ENCODE data around the gene MGARP. TPM values are rescaled to one million over a fixed set of nuclear protein-coding genes. Genes with fewer than 3 reads are reported as not detected.

The MGARP gene
- total and polyA plus RNA-seq, 2 donors: 1.1 to 1.5 TPM

DNA sequence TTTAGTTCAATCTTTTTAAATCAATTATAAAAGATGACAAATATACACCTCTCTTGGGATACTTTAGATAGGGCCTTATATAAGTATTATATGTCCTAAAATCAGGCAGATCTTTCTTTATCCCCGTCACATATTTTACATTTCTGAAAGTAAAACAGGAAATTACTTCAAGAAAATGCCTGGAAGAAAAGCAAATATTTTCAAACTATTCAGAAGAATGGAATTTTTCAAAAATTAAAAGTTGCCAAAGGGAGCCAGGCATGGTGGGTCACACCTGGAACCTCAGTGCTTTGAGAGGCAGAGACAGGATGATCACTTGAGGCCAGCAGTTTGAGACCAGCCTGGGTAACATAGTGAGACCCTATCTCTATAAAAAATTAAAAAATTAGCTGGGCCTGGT is 34.4 kb downstream of the MGARP start:
- no peak for DNase-seq (ENCODE audit: extremely low spot score)
- no peak overlapping the region for H3K27ac ChIP-seq (ENCODE audit: low read depth)
- WGBS: 67% methylated on average over 1 of the region's 1 CpG

DNA sequence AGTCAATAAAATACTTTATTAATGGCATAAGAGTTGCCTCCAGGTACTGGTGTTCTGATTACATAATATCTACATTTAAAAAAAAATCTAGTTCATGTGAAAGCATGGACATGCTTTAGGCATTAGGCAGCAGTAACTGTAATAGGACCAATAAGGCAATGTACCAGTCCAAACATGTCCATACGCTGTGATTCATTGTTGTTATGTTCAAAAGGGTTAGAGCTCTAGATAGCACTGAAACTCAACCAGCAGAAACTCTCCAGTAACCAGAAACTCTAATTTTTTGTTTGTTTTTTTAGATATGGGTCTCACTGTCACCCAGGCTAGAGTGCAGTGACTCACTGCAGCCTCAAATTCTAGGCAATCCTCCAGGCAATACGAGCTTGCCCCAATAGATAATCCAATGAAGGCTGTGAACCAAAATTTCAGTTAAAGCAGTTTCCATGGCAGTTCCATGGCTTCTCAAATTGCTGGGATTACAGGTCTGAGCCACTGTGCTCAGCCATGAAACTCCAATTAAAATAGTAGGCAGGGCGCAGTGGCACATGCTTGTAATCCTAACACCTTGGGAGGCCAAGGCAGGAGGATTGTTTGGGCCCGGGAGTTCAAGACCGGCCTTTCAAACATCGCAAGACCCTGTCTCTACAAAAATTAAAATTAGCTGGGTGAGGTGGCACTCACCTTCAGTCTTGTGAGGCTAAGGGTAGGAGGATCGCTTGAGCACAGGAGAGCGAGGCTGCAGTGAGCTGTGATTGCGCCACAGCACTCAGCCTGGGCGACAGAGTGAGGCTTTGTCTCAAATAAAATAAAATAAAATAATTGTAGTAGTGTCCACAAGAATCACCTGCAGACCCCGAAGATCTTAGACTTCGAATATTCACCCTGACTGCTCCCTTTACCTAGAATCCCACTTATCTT is 36.3 kb downstream of the MGARP start:
- no peak overlapping the region for H3K27ac ChIP-seq (ENCODE audit: low read depth)
- no peaks in the 10 kb centered on the region for H3K4me1 ChIP-seq (ENCODE audit: insufficient read depth)
- no peak overlapping the region for H3K4me3 ChIP-seq (ENCODE audit: low read depth, low read length)
- no peaks in the 10 kb centered on the region for H3K36me3 ChIP-seq (ENCODE audit: insufficient read depth)
- 85% methylated on average over 12 of the region's 12 CpGs for WGBS
- DNase-seq (ENCODE audit: extremely low spot score): peak; percentile 48

More for the DNA sequence above, 34.4 kb downstream of the MGARP start:
- Histone ChIP-seq H3K4me1 (ENCODE audit: insufficient read depth) (no peaks in the 10 kb centered on the region), H3K36me3 (ENCODE audit: insufficient read depth) (no peaks in the 10 kb centered on the region), H3K4me3 (ENCODE audit: low read depth, low read length) (no peak overlapping the region)

DNA sequence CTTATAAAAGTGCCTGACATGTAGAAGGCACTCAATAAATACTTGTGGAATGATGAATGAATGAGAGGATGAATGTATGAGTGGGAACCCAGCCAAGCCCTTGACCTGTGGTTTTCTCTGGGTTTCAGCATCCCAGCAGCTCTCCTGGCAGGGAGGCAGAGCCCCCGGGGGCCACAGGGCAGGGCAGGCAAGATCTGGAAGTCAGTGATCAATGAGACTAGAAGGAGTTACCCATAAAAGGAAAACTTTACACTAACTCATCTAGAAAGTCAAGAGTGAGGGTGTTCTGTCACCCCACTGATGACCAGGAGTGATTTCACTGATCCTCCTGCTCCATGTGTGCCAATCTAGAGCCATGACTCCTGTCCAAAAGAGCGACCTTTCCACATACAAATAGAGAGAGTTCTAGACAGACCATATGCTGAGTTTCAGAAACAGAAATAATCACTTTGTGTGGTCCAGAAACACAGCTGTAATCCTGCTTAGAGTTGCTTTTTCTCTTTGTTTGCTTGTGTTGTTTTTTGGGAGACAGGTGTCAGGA is 37.4 kb downstream of the MGARP start:
- Histone ChIP-seq H3K4me3 (ENCODE audit: low read depth, low read length) (no peak overlapping the region), H3K27ac (ENCODE audit: low read depth) (no peak overlapping the region), H3K36me3 (ENCODE audit: insufficient read depth) (no peaks in the 10 kb centered on the region), H3K4me1 (ENCODE audit: insufficient read depth) (no peaks in the 10 kb centered on the region)
- 70% methylated on average over 2 of the region's 2 CpGs for WGBS
- DNase-seq (ENCODE audit: extremely low spot score): no peak

DNA sequence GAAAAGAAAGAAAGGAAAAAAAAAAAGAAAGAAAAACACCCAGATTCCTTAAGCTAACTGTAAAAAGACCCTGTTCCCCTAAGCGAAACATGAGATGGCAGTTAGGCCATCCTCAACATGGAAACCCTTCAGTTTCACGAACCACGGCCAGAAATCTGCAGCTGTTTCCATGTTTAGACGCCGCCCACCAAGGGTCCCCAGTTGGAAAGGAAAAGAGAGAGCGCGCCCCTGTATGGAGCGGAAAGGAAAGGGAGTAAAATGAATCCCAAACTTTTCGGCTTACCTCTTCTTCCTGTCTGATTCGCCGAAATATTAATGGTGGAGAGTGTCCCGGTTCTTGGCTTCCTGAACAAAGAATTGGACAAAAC is 38.3 kb downstream of the MGARP start:
- 95% methylated on average over 12 of the region's 12 CpGs for WGBS
- Histone ChIP-seq H3K36me3 (ENCODE audit: insufficient read depth) (no peaks in the 10 kb centered on the region), H3K27ac (ENCODE audit: low read depth) (no peak overlapping the region), H3K4me1 (ENCODE audit: insufficient read depth) (no peaks in the 10 kb centered on the region), H3K4me3 (ENCODE audit: low read depth, low read length) (no peak overlapping the region)
- DNase-seq (ENCODE audit: extremely low spot score): no peak

DNA sequence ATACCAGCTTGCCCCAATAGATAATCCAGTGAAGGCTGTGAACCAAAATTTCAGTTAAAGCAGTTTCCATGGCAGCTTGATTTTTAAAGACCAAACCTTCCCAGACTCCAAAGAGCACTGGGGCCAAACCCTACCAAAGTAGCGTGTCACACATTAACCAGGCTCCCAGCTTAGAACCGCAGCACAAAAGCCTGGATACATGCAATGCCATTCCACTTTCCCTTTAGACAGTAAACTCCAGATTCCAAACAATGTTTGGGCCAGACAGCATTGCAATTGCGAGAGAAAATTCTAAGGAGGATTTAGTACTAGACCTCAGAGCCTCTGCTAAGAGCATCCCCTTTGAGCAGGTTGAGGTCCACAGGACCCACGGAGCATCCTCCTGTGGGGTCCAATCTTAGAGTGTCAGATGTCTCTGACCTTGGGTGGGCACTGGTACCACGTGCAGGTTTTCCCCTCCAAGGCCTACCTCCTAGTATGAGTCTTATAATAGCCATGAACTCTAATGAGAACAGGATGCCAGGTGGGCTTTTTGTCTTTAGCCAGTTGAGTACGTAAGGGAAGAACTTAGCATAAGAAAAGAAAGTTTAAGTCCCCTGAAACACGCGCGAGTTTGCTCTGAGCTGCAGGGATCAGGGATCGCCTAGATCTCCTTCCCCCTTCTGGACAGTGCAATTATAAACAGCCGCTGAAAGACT is 38.8 kb downstream of the MGARP start:
- WGBS: 89% methylated on average over 11 of the region's 11 CpGs
- no peaks in the 10 kb centered on the region for H3K4me1 ChIP-seq (ENCODE audit: insufficient read depth)

DNA sequence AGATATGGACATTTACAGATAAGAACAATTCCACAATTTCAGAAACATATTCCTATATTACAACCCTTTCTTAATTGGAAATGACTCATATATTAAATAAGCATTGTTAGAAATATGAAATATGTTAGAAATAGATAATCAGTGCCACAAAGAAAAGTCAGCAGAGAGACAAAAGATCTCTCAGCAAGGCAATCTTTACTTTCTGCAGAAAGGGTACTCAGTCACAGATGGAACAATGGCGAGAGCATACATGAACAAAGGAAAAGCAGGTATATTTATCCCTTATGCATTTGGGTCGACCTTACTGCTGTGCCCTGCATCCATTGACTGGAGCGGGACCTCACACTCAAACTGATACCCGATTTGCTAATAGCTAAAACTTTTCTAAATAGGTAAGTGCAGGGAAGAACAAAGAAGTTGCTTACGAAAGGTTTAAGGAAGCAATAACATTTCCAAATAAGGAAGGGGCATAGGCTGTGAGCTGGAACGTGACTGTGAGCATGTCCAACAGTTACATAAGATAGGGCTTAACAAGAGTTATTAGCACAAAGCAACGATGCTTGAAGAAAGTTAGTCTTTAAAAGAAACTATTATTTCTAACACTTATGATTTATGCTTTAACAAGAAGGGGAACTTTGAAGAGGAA is 40.8 kb downstream of the MGARP start:
- 84% methylated on average over 7 of the region's 7 CpGs for WGBS
- H3K4me3 ChIP-seq (ENCODE audit: low read depth, low read length): no peak overlapping the region
- H3K27ac ChIP-seq (ENCODE audit: low read depth): no peak overlapping the region
- no peaks in the 10 kb centered on the region for H3K36me3 ChIP-seq (ENCODE audit: insufficient read depth)
- H3K4me1 ChIP-seq (ENCODE audit: insufficient read depth): no peaks in the 10 kb centered on the region
- no peak for DNase-seq (ENCODE audit: extremely low spot score)

More for the DNA sequence above, 38.8 kb downstream of the MGARP start:
- Histone ChIP-seq H3K4me3 (ENCODE audit: low read depth, low read length) (no peak overlapping the region), H3K27ac (ENCODE audit: low read depth) (no peak overlapping the region), H3K36me3 (ENCODE audit: insufficient read depth) (no peaks in the 10 kb centered on the region)
- no peak for DNase-seq (ENCODE audit: extremely low spot score)

DNA sequence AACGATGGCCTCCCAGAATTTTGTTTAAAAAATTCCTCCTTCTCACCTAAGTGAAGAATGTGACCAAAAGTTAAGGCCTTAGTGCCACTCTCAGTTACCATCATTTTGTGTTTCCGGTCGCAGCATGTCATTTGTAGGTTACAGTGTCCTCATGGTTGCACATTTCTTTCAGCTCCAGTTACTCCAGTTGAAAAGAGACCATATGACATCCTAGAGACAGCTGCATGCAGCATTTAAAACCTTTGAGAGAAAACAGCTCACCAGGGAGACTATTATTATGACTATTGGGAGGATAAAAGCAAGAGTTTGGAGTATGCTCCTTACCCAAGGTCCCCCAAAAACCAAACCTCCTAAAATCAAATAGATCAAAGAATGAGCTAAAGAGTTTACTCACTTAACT is 45.8 kb downstream of the MGARP start:
- no peak overlapping the region for H3K27ac ChIP-seq (ENCODE audit: low read depth)
- H3K36me3 ChIP-seq (ENCODE audit: insufficient read depth): no peaks in the 10 kb centered on the region
- no peaks in the 10 kb centered on the region for H3K4me1 ChIP-seq (ENCODE audit: insufficient read depth)
- no peak overlapping the region for H3K4me3 ChIP-seq (ENCODE audit: low read depth, low read length)
- no peak for DNase-seq (ENCODE audit: extremely low spot score)
- WGBS: 81% methylated on average over 3 of the region's 3 CpGs

DNA sequence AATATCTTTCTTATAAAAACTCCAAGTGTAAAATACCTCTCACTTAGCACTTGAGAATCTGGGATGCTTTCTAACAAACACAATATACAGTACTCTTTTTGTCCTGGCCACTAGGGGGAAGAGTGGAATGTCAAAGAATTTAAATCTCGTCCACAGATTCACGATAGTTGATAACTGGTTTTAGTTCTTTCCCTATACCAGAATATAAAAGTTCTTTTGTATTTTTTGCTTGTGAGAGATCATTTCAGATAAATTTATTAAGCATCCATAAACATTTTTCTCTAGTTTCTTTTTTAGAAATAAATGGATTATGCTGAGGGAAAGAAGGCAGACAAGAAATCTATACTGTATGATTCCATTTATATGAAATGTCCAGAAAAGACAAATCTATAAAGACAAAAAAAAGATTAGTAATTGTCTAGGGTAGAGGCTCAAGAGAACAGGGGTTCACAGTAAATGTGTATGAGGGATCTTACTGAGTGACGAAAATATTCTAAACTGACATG is 50.4 kb downstream of the MGARP start:
- H3K4me1 ChIP-seq (ENCODE audit: insufficient read depth): no peaks in the 10 kb centered on the region
- 33% methylated on average over 3 of the region's 3 CpGs for WGBS

DNA sequence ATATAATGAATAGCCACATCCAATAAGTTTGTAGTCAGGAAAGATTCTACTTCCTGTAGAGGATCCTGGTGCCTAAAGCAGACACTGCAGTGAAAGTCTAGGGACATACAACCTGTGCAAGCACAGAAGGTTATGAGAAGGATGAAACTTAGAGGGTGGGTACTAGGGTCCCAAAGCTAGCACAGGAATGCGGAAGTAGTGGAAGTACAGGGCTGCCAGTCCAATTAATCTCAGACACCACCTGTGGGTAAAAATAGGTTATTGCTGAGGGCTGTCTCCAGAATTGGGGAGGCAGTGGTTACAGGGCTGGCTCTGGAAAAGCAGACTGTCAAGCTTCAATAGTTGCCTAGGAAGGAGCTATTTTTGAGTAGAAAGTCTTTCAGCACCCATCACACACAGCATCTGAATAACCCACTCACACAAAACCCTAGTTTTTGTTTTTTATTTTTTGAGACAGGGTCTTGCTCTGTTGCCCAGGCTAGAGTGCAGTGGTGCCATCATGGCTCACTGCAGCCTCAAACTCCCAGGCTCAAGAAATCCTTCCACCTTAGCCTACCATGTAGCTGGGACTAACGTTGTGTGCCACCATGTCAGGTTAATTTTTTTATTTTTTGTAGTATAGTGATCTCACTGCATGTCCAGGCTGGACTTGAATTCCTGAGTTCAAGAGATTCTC is 52.2 kb downstream of the MGARP start:
- H3K4me3 ChIP-seq (ENCODE audit: low read depth, low read length): no peak overlapping the region
- H3K27ac ChIP-seq (ENCODE audit: low read depth): no peak overlapping the region
- DNase-seq (ENCODE audit: extremely low spot score): no peak
- H3K4me1 ChIP-seq (ENCODE audit: insufficient read depth): no peaks in the 10 kb centered on the region
- H3K36me3 ChIP-seq (ENCODE audit: insufficient read depth): no peaks in the 10 kb centered on the region
- 58% methylated on average over 2 of the region's 2 CpGs for WGBS

More for the DNA sequence above, 50.4 kb downstream of the MGARP start:
- Histone ChIP-seq H3K4me3 (ENCODE audit: low read depth, low read length) (no peak overlapping the region), H3K36me3 (ENCODE audit: insufficient read depth) (no peaks in the 10 kb centered on the region), H3K27ac (ENCODE audit: low read depth) (no peak overlapping the region)
- DNase-seq (ENCODE audit: extremely low spot score): no peak

DNA sequence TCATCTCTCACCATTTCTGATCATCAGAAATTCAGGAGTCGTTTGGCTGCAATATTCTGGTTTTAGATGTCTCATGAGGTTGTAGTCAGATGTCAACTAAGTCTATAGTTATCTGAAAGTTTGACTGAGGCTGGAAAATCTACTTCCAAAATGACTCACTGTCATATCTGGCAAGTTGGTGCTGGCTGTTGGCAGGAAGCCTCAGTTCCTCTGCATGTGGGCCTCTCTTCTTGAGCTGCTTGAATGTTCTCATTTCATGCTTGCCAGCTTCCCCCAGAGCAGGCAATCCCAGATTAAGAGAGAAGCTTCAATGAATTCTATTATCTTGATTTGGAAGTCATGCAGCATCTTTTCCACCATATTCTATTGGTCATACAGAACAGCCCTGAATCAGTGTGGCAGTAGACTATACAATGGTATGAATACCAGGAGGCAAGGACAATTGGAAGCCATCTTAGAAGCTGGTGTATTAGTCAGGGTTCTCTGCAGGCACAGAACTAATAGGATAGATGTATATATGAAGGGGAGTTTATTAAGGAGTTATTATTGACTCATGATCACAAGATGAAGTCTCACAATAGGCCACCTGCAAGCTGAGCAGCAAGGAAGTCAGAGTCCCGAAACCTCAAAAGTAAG is 56.2 kb downstream of the MGARP start:
- 92% methylated on average over 2 of the region's 2 CpGs for WGBS
- no peak overlapping the region for H3K27ac ChIP-seq (ENCODE audit: low read depth)
- no peak for DNase-seq (ENCODE audit: extremely low spot score)
- H3K4me3 ChIP-seq (ENCODE audit: low read depth, low read length): no peak overlapping the region
- no peaks in the 10 kb centered on the region for H3K36me3 ChIP-seq (ENCODE audit: insufficient read depth)
- no peaks in the 10 kb centered on the region for H3K4me1 ChIP-seq (ENCODE audit: insufficient read depth)

DNA sequence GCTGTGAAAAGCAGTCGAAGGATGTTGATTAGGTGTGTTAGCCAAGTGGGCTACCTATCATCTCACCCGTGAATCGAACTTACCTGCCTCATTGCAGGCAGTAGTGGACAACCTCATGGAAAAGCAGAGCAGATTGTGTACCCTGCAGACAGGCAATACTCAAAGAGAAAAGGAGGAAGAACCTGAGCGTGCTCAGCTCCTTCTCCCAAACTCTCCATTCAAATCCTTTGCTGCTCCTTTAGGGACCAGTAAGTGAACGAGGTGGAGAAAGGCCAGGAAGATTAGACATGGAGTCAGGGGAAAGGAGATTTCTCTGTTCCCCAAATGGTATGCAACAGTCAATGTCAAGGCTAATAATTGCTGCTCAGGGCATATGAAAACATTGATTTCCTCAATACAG is 57.8 kb downstream of the MGARP start:
- H3K4me3 ChIP-seq (ENCODE audit: low read depth, low read length): no peak overlapping the region
- 94% methylated on average over 5 of the region's 5 CpGs for WGBS
- H3K27ac ChIP-seq (ENCODE audit: low read depth): no peak overlapping the region
- H3K36me3 ChIP-seq (ENCODE audit: insufficient read depth): no peaks in the 10 kb centered on the region
- no peak for DNase-seq (ENCODE audit: extremely low spot score)
- no peaks in the 10 kb centered on the region for H3K4me1 ChIP-seq (ENCODE audit: insufficient read depth)

DNA sequence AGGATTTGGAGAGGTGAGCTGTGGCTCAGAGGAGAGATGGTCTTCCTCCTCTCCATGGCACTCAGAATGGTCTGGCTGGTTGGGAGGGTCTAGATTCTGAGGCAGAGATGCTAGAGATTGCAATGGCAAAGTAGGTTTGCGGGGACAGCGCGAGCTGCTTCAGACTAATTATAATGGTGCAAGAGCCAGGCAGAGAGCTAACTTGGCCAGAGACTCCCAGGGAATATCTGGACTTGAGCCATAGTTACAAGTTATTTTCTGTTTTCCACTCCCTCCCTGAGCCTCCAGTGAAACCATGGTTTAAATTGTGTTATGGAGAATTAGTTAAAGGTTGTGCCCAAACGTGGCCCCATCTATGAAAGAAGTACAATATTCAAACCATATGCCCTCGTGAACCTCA is 58.3 kb downstream of the MGARP start:
- no peak overlapping the region for H3K27ac ChIP-seq (ENCODE audit: low read depth)
- 84% methylated on average over 5 of the region's 5 CpGs for WGBS

More for the DNA sequence above, 58.3 kb downstream of the MGARP start:
- no peak for DNase-seq (ENCODE audit: extremely low spot score)
- H3K4me1 ChIP-seq (ENCODE audit: insufficient read depth): no peaks in the 10 kb centered on the region
- H3K36me3 ChIP-seq (ENCODE audit: insufficient read depth): no peaks in the 10 kb centered on the region
- H3K4me3 ChIP-seq (ENCODE audit: low read depth, low read length): no peak overlapping the region
